Neural progenitor cell (in vitro differentiated cells): ENCODE results near the gene IL23R.
"Not testable (repeated sequence)": the region's sequence is repeated elsewhere in the genome, so short reads cannot be mapped to it uniquely, and the experiment has no call there.

Source experiments
- EZH2 ChIP-seq: fragments of 200-600 bp; sonication (generic); IDR thresholded peaks from 2 replicates; pipeline ENCODE4 v1.6.1; 2017; ENCODE audit warnings: antibody characterized with exemption, mild to moderate bottlenecking, moderate library complexity
- TF ChIP-seq, protein P1 (sequence below): fragments of 200-600 bp; sonication (generic); IDR thresholded peaks from 2 replicates; pipeline ENCODE4 v1.5.1; 2017; ENCODE audit warnings: antibody characterized with exemption, mild to moderate bottlenecking

DNA sequence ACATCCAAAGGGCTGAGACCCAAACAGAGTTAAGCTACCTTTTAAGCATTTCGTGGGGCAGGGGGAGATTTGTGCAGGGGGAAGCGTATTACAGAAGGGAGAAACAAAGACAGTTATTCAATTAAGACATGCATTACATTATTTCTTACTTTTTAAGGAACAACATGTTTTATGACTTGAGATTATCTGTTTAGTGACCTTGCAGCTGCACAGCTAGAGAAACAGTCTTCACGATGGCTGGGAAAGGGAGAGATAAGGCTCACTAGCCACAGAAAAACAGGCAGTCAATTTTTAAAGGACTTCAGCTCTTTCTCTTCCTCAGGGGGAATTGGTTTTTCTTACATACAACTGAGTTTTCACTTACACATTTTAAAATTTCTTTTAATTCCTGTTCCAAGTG lies 24.4 kb upstream of the IL23R start:
- TF ChIP-seq EZH2, result not testable (repeated sequence)
- TF ChIP-seq, protein P1, sequence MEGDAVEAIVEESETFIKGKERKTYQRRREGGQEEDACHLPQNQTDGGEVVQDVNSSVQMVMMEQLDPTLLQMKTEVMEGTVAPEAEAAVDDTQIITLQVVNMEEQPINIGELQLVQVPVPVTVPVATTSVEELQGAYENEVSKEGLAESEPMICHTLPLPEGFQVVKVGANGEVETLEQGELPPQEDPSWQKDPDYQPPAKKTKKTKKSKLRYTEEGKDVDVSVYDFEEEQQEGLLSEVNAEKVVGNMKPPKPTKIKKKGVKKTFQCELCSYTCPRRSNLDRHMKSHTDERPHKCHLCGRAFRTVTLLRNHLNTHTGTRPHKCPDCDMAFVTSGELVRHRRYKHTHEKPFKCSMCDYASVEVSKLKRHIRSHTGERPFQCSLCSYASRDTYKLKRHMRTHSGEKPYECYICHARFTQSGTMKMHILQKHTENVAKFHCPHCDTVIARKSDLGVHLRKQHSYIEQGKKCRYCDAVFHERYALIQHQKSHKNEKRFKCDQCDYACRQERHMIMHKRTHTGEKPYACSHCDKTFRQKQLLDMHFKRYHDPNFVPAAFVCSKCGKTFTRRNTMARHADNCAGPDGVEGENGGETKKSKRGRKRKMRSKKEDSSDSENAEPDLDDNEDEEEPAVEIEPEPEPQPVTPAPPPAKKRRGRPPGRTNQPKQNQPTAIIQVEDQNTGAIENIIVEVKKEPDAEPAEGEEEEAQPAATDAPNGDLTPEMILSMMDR, result not testable (repeated sequence)
